Osteocyte (in vitro differentiated cells): ENCODE results near the gene LTF. TPM values are rescaled to one million over a fixed set of nuclear protein-coding genes. Genes with fewer than 3 reads are reported as not detected.

Experiments
- DNase-seq: peaks from one replicate; pipeline ENCODE4 v3.0.0; 2021; ENCODE audit warnings: mixed read lengths; ENCODE audit not compliant: unreplicated experiment; ENCODE audit errors: extremely low spot score
- H3K27ac Mint-ChIP-seq: one replicate; pipeline ENCODE4 v1.8.0; 2021; ENCODE audit warnings: mild to moderate bottlenecking, mixed read lengths; ENCODE audit not compliant: unreplicated experiment
- H3K27me3 Mint-ChIP-seq: one replicate; pipeline ENCODE4 v1.8.0; 2021; ENCODE audit warnings: mixed read lengths; ENCODE audit not compliant: unreplicated experiment
- H3K36me3 Mint-ChIP-seq: one replicate; pipeline ENCODE4 v1.8.0; 2021; ENCODE audit warnings: mixed read lengths; ENCODE audit not compliant: unreplicated experiment
- H3K4me1 Mint-ChIP-seq: one replicate; pipeline ENCODE4 v1.8.0; 2021; ENCODE audit warnings: mixed read lengths; ENCODE audit not compliant: unreplicated experiment
- H3K4me3 Mint-ChIP-seq: one replicate; pipeline ENCODE4 v1.8.0; 2021; ENCODE audit warnings: mild to moderate bottlenecking, moderate library complexity, mixed read lengths; ENCODE audit not compliant: unreplicated experiment
- H3K9me3 Mint-ChIP-seq: one replicate; pipeline ENCODE4 v1.8.0; 2021; ENCODE audit warnings: mixed read lengths; ENCODE audit not compliant: unreplicated experiment
- total RNA-seq: library from RNA; stranded (reverse); gene quantifications from 2 replicates; pipeline ENCODE4 v1.2.1, GENCODE V29; 2021
- TF ChIP-seq, protein P1 (sequence below): fragments of 200-600 bp; sonication (generic); IDR thresholded peaks from 2 replicates; pipeline ENCODE4 v1.5.0; 2021; ENCODE audit warnings: antibody characterized with exemption, mild to moderate bottlenecking, moderate library complexity

Gene LTF
- total RNA-seq, 1 donor from 2014 or later = not detected

DNA sequence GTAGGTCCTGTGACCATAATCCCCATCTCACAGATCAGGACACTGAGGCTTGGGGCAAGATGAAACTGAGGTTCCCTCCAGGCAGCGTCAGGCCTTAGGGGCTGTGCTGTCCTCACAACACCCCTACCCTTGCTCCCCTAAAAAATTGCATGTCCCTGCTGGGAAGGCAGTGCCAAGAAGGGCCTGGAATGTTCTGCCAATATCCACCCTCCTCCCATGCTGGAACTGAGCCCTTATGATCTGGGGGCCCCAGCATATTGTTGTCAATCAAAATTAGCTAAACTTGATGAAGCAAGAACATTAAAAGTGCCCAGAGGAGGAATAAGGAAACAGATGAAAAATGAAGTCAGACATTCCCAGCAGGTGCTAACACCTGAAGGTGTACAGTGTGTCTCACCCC lies 19.7 kb upstream of the LTF start:
- Mint-ChIP-seq H3K36me3 (no peaks in the 10 kb centered on the region), H3K9me3 (no peaks in the 10 kb centered on the region), H3K27ac (no peak overlapping the region), H3K27me3 (peaks cover 24% of the 10 kb centered on the region), H3K4me3 (no peak overlapping the region), H3K4me1 (peaks cover 8% of the 10 kb centered on the region)
- TF ChIP-seq, protein P1, sequence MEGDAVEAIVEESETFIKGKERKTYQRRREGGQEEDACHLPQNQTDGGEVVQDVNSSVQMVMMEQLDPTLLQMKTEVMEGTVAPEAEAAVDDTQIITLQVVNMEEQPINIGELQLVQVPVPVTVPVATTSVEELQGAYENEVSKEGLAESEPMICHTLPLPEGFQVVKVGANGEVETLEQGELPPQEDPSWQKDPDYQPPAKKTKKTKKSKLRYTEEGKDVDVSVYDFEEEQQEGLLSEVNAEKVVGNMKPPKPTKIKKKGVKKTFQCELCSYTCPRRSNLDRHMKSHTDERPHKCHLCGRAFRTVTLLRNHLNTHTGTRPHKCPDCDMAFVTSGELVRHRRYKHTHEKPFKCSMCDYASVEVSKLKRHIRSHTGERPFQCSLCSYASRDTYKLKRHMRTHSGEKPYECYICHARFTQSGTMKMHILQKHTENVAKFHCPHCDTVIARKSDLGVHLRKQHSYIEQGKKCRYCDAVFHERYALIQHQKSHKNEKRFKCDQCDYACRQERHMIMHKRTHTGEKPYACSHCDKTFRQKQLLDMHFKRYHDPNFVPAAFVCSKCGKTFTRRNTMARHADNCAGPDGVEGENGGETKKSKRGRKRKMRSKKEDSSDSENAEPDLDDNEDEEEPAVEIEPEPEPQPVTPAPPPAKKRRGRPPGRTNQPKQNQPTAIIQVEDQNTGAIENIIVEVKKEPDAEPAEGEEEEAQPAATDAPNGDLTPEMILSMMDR = no peak
- DNase-seq = no peak

DNA sequence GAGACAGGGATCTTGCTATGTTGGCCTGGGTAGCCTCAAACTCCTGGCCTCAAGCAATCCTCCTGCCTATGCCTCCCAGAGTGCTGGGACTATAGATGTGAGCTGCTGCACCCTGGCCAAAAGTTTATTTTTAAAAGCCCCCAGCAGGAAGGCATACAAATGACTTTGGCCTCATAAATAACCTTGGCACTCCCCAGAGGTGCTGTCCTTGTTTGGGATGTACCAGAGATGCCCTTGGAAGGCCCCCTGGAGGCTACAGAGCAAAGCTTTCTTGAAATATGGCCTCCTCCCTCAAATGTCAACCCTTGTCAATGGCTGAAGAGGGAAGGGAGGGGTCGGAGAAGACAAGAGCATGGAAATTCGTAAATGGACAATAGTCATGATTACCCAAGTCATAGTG lies 19.1 kb upstream of the LTF start:
- H3K4me1 Mint-ChIP-seq = peaks cover 4% of the 10 kb centered on the region
- H3K27ac Mint-ChIP-seq = no peak overlapping the region
- no peak overlapping the region for H3K4me3 Mint-ChIP-seq

DNA sequence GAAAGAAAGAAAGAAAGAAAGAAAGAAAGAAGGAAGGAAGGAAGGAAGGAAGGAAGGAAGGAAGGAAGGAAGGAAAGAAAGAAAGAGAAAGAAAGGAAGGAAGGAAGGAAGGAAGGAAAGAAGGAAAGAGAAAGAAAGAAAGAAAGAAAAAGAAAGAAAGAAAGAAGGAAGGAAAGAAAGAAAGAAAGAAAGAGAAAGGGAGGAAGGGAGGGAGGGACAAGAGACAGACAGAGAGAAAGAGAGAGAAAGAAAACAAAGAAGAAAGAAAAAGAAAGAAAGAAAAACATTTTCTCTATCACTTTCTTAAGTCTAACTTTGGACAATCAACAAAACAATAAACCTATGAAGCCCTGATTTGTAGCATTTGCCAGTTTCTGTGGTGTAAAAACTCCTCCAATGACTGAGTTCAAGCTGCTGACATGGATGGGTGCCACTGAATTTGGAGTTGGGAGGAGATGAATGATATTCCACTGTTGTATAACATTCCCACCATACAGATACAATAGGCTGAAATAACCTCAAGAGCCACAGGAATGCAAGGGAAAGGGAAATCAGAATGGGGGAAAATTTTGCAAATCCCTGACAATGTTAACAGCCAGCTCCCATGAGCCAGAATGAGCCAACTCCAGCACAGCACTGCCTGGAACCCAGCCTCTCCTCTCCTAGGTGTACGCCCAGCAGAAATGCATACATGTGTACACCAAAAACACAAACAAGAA lies 18.1 kb upstream of the LTF start:
- Mint-ChIP-seq H3K36me3 (no peaks in the 10 kb centered on the region), H3K9me3 (no peaks in the 10 kb centered on the region), H3K27me3 (peaks cover 32% of the 10 kb centered on the region), H3K4me1 (no peaks in the 10 kb centered on the region), H3K4me3 (no peak overlapping the region), H3K27ac (no peak overlapping the region)
- TF ChIP-seq, protein P1 = no peak
- DNase-seq = no peak

More for the DNA sequence above, 19.1 kb upstream of the LTF start:
- no peaks in the 10 kb centered on the region for H3K9me3 Mint-ChIP-seq
- peaks cover 29% of the 10 kb centered on the region for H3K27me3 Mint-ChIP-seq
- no peak for DNase-seq
- H3K36me3 Mint-ChIP-seq = no peaks in the 10 kb centered on the region
- TF ChIP-seq, protein P1 = no peak

DNA sequence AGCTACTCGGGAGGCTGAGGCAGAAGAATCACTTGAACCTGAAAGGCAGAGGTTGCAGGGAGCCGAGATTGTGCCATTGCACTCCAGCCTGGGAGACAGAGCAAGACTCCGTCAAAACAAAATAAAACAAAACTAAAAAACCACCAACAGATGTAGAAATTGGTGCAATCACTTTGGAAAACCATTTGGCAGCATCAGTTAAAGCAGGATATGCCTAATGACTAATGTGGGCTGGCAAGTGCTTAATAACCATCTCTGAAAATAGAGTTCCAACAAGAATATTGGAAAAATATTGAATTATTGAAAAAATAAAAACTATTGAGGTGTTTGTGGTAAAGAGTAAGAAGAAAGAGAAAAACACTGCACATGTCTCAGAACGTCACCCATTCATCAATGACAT lies 16.9 kb upstream of the LTF start:
- no peak overlapping the region for H3K4me3 Mint-ChIP-seq
- peaks cover 42% of the 10 kb centered on the region for H3K27me3 Mint-ChIP-seq
- no peaks in the 10 kb centered on the region for H3K4me1 Mint-ChIP-seq
- H3K36me3 Mint-ChIP-seq = no peaks in the 10 kb centered on the region
- no peak overlapping the region for H3K27ac Mint-ChIP-seq
- H3K9me3 Mint-ChIP-seq = no peaks in the 10 kb centered on the region
- TF ChIP-seq, protein P1 = no peak
- no peak for DNase-seq

DNA sequence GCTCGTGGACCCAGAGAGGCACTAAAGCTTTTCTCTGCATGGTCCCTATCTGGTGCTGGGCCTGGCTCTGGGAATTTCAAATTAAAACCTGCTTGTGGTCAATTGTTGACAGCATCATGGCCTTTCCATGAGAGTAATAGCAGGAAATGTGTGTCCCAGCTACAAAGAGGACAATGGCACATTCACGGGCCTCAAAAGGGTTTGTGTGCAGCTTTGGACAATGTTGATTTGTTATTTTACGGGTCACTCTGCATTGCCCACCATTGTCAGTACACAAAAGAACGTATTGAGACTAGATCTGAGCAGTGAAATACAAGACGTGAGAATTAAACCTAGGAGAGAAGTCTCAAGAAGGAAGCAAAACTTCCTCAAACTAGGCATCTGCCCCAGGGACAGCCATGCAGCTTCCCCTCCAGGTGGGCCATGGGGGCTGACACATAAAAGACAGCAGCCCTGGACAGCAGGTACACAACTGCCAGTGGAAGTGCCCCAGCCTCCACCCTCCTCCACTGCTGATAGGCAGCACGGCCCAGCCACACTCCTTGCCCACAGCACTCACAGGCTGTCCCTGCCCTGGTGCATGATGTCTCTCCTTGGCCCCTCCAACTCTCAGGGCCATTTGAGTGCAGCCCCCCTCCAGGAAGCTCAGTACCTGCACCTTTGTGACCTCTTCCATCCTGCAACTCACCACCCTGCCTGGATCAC lies 15.9 kb upstream of the LTF start:
- Mint-ChIP-seq H3K36me3 (no peaks in the 10 kb centered on the region), H3K9me3 (no peaks in the 10 kb centered on the region), H3K27ac (no peak overlapping the region), H3K27me3 (peaks cover 52% of the 10 kb centered on the region), H3K4me1 (no peaks in the 10 kb centered on the region), H3K4me3 (no peak overlapping the region)
- no peak for DNase-seq
- TF ChIP-seq, protein P1 = no peak
